Motor neuron (in vitro differentiated cells): ENCODE measurements around the gene THAP11. TPM values are rescaled to one million over a fixed set of nuclear protein-coding genes. Genes with fewer than 3 reads are reported as not detected.
A peak's percentile ranks its signal among the peaks of the same experiment; 100 is the strongest.

Experiments
- ATAC-seq, 8 experiments: fragments of 200-7000 bp; cut with Tn5 transposase; replicated peaks in 6 of 8; 2 replicates each; pipeline ENCODE4 v1.8.0; 2021; ENCODE audit warnings: mild to moderate bottlenecking in 8 of 8, moderate library complexity in 8 of 8
- H3K27ac ChIP-seq, 2 donors: fragments of 250-450 bp; sonication (Bioruptor Pico); 2 replicates each; pipeline ENCODE4 v1.9.0; 2021; ENCODE audit warnings: antibody characterized with exemption in 2 of 2, mild to moderate bottlenecking in 2 of 2, moderate library complexity in 1 of 2
- H3K4me1 ChIP-seq, 2 donors: fragments of 250-450 bp; sonication (Bioruptor Pico); replicated peaks in 1 of 2; 2 replicates each; pipeline ENCODE4 v1.6.1; 2021; ENCODE audit warnings: antibody characterized with exemption in 2 of 2, mild to moderate bottlenecking in 2 of 2, moderate library complexity in 1 of 2
- H3K4me3 ChIP-seq, 5 donors: fragments of 250-450 bp; sonication (Bioruptor Pico); 2 replicates each; pipeline ENCODE4 v1.9.0; 2021; ENCODE audit warnings: antibody characterized with exemption in 5 of 5, mild to moderate bottlenecking in 5 of 5, moderate library complexity in 4 of 5
- WGBS, 10 experiments: fragments of 450-650 bp; shearing (Covaris generic); methylation state at CpG; one replicate each; pipeline ENCODE4 v1.0.0; 2022; 5-methylcytosine and 5-hydroxymethylcytosine counted together
- in situ Hi-C, 9 experiments: fragments of 400-800 bp; cut with MboI; loops; one replicate each; pipeline ENCODE4 v1.15.0; 2021; ENCODE audit warnings: low sequenced_read_pairs in 9 of 9, low pct_unique_long_range_greater_than_20kb in 2 of 9; ENCODE audit not compliant: unreplicated experiment in 9 of 9
- total RNA-seq, 8 experiments: library from RNA; unstranded; fragments of 300-600 nt; gene quantifications; 2 replicates each; pipeline versions ENCODE4 v1.2.3 to v1.2.4, GENCODE V29; 2022

The THAP11 gene
- total RNA-seq, 8 experiments from 2014 or later, result 17.6 to 26.9 (median 23.1) TPM

- WGBS, 10 experiments, result 0 to 4% (median 2%) methylated on average over 1 to 27 of the region's 67 CpGs; no CpG with 5 or more reads in 5 of the 10 experiments
- in situ Hi-C loops, result no loop called here
- peak overlapping the region; percentile 97 to 98 for H3K27ac ChIP-seq
- peaks cover 21 to 23% of the 10 kb centered on the region in 2 donors for H3K4me1 ChIP-seq
- ATAC-seq, result peak; percentile 8 to 19 (median 12)
- H3K4me3 ChIP-seq, result peak overlapping the region; percentile 77 to 98 (median 93)
These were observed 606 bp downstream of the THAP11 start for GRCh38 chr16:67842509-67843342.

GRCh38 chr16:67843343-67843765 lies 1.2 kb downstream of the THAP11 start:
- peak overlapping the region; percentile 77 to 98 (median 93) for H3K4me3 ChIP-seq
- in situ Hi-C loops, result no loop called here
- peak overlapping the region; percentile 97 to 98 for H3K27ac ChIP-seq
- no peak for ATAC-seq
- peaks cover 26 to 28% of the 10 kb centered on the region in 2 donors for H3K4me1 ChIP-seq
- WGBS, 10 experiments, result 0 to 6% (median 1%) methylated on average over 1 to 6 of the region's 11 CpGs; no CpG with 5 or more reads in 4 of the 10 experiments

GRCh38 chr16:67844497-67844896 lies 2.4 kb downstream of the THAP11 start:
- 25 to 100% (median 55%) methylated on average over 1 to 3 of the region's 4 CpGs; no CpG with 5 or more reads in 4 of the 10 experiments for WGBS, 10 experiments
- ATAC-seq, result no peak
- Histone ChIP-seq H3K27ac (no peak overlapping the region), H3K4me3 (peak overlapping the region; percentile 11 to 98 (median 93)), H3K4me1 (peaks cover 26 to 28% of the 10 kb centered on the region in 2 donors)
- in situ Hi-C loops, result no loop called here

GRCh38 chr16:67845291-67846062 lies 3.4 kb downstream of the THAP11 start:
- no peak for ATAC-seq
- WGBS, 10 experiments, result 33 to 100% (median 77%) methylated on average over 1 to 5 of the region's 5 CpGs; no CpG with 5 or more reads in 2 of the 10 experiments
- Histone ChIP-seq H3K27ac (peak overlapping the region in 1 of 2 donors; percentile 91), H3K4me3 (peak overlapping the region; percentile 58 to 98 (median 67)), H3K4me1 (peaks cover 26 to 28% of the 10 kb centered on the region in 2 donors)
- in situ Hi-C loops, result no loop called here

GRCh38 chr16:67846063-67846319 lies 3.9 kb downstream of the THAP11 start:
- ATAC-seq, result no peak
- Histone ChIP-seq H3K4me3 (peak overlapping the region; percentile 58 to 98 (median 67)), H3K27ac (peak overlapping the region; percentile 82 to 91), H3K4me1 (peaks cover 26 to 28% of the 10 kb centered on the region in 2 donors)
- in situ Hi-C loops, result no loop called here
- WGBS, 10 experiments, result 0 to 37% (median 17%) methylated on average over 1 to 2 of the region's 2 CpGs; no CpG with 5 or more reads in 1 of the 10 experiments

- peaks cover 25 to 28% of the 10 kb centered on the region in 2 donors for H3K4me1 ChIP-seq
- ATAC-seq, result peak; percentile 51 to 83 (median 76)
- H3K4me3 ChIP-seq, result peak within 1 kb of the TSS; percentile 58 to 98 (median 67)
- H3K27ac ChIP-seq, result peak within 1 kb of the TSS; percentile 82 to 91
- in situ Hi-C loops, result no loop called here
- 0 to 20% (median 2%) methylated on average over 1 to 5 of the region's 57 CpGs; no CpG with 5 or more reads in 6 of the 10 experiments for WGBS, 10 experiments
These were observed 4.4 kb downstream of the THAP11 start, which contains the start of gene NUTF2 for GRCh38 chr16:67846320-67847063. NUTF2 (plus strand) TSS chr16:67846933; CDS start chr16:67865131, 18,198 bp downstream.

GRCh38 chr16:67847064-67847861 lies 5.1 kb downstream of the THAP11 start, which contains the start of gene CENPT:
CENPT (minus strand) TSS chr16:67847693; CDS start chr16:67833859, 13,834 bp downstream.
- H3K4me3 ChIP-seq, result peak within 1 kb of the TSS; percentile 58 to 98 (median 67)
- WGBS, 10 experiments, result 0 to 3% (median 0%) methylated on average over 1 to 6 of the region's 62 CpGs; no CpG with 5 or more reads in 4 of the 10 experiments
- peak within 1 kb of the TSS; percentile 82 to 91 for H3K27ac ChIP-seq
- peaks cover 24 to 28% of the 10 kb centered on the region in 2 donors for H3K4me1 ChIP-seq
- in situ Hi-C loops, result no loop called here
- ATAC-seq, result peak in 7 of 8 experiments; percentile 38 to 62 (median 51)

- Histone ChIP-seq H3K27ac (no peak overlapping the region), H3K4me3 (peak overlapping the region; percentile 58 to 98 (median 67)), H3K4me1 (peaks cover 24 to 28% of the 10 kb centered on the region in 2 donors)
- no peak for ATAC-seq
- in situ Hi-C loops, result no loop called here
- 80 to 100% (median 89%) methylated on average over 1 to 9 of the region's 11 CpGs; no CpG with 5 or more reads in 4 of the 10 experiments for WGBS, 10 experiments
These were observed 6.0 kb downstream of the THAP11 start for GRCh38 chr16:67848118-67848517.

GRCh38 chr16:67853670-67854069 lies 11.6 kb downstream of the THAP11 start:
- 88 to 100% (median 100%) methylated on average over 1 to 2 of the region's 3 CpGs; no CpG with 5 or more reads in 6 of the 10 experiments for WGBS, 10 experiments
- H3K27ac ChIP-seq, result no peak overlapping the region
- no peak overlapping the region for H3K4me3 ChIP-seq
- ATAC-seq, result no peak
- peaks cover 0 to 9% of the 10 kb centered on the region in 2 donors for H3K4me1 ChIP-seq
- in situ Hi-C loops, result no loop called here

GRCh38 chr16:67855789-67856188 lies 13.7 kb downstream of the THAP11 start:
- Histone ChIP-seq H3K4me1 (peaks cover 0 to 9% of the 10 kb centered on the region in 2 donors), H3K4me3 (no peak overlapping the region), H3K27ac (no peak overlapping the region)
- 87 to 100% (median 97%) methylated on average over 1 to 3 of the region's 10 CpGs; no CpG with 5 or more reads in 4 of the 10 experiments for whole genome bisulfite sequencing, 10 experiments
- ATAC-seq, result no peak
- in situ Hi-C loops, result no loop called here

GRCh38 chr16:67856927-67857546 lies 14.9 kb downstream of the THAP11 start:
- H3K27ac ChIP-seq, result no peak overlapping the region
- H3K4me3 ChIP-seq, result no peak overlapping the region
- WGBS, 10 experiments, result 80 to 100% (median 86%) methylated on average over 1 to 5 of the region's 5 CpGs; no CpG with 5 or more reads in 5 of the 10 experiments
- peak in 1 of 8 experiments; percentile 12 for ATAC-seq
- peaks cover 0 to 9% of the 10 kb centered on the region in 2 donors for H3K4me1 ChIP-seq
- in situ Hi-C loops, result no loop called here
